IgD-negative memory B cell (primary cell): Measurements from ENCODE around the gene TMEM151B. TPM values are rescaled to one million over a fixed set of nuclear protein-coding genes. Genes with fewer than 3 reads are reported as not detected.
A peak's percentile ranks its signal among the peaks of the same experiment; 100 is the strongest.

Source experiments
- H3K27ac Mint-ChIP-seq, 3 donors: one replicate each; pipeline ENCODE4 v1.8.0; 2020 to 2022; ENCODE audit warnings: mild to moderate bottlenecking in 3 of 3, mixed read lengths in 3 of 3, moderate library complexity in 1 of 3
- H3K27me3 Mint-ChIP-seq: one replicate; pipeline ENCODE4 v1.8.0; 2021; ENCODE audit warnings: mixed read lengths
- H3K36me3 Mint-ChIP-seq: one replicate; pipeline ENCODE4 v1.8.0; 2020; ENCODE audit warnings: mild to moderate bottlenecking, mixed read lengths
- H3K4me1 Mint-ChIP-seq, 3 donors: one replicate each; pipeline ENCODE4 v1.8.0; 2020 to 2022; ENCODE audit warnings: mixed read lengths in 3 of 3, mild to moderate bottlenecking in 1 of 3
- H3K4me3 Mint-ChIP-seq, 4 donors: one replicate each; pipeline ENCODE4 v1.8.0; 2020 to 2022; ENCODE audit warnings: mild to moderate bottlenecking in 4 of 4, mixed read lengths in 4 of 4, moderate library complexity in 3 of 4
- H3K9me3 Mint-ChIP-seq, 3 donors: one replicate each; pipeline ENCODE4 v1.8.0; 2020 to 2021; ENCODE audit warnings: mixed read lengths in 3 of 3, mild to moderate bottlenecking in 1 of 3
- polyA plus RNA-seq: library from polyadenylated mRNA; unstranded; fragments of 300-500 nt; fragmentation: Illumina TruSeq; gene quantifications from one replicate; pipeline ENCODE4 v1.2.3, GENCODE V29; 2021

TMEM151B gene
- polyA plus RNA-seq, 1 donor from 2014 or later = not detected

GRCh38 chr6:44272529-44272928 lies 2.3 kb downstream of the TMEM151B start:
- peaks cover 9 to 11% (median 10%) of the 10 kb centered on the region in 3 donors for H3K4me1 Mint-ChIP-seq
- H3K36me3 Mint-ChIP-seq = no peaks in the 10 kb centered on the region
- H3K4me3 Mint-ChIP-seq = peak overlapping the region in 2 of 4 donors; percentile 24 to 53
- H3K27ac Mint-ChIP-seq = peak overlapping the region in 2 of 3 donors; percentile 25 to 69
- H3K27me3 Mint-ChIP-seq = peaks cover 42% of the 10 kb centered on the region
- peaks cover 0 to under 1% (median 0%) of the 10 kb centered on the region in 3 donors for H3K9me3 Mint-ChIP-seq

GRCh38 chr6:44272999-44273566 lies 2.8 kb downstream of the TMEM151B start:
- no peak overlapping the region for H3K27ac Mint-ChIP-seq
- peak overlapping the region in 1 of 4 donors; percentile 53 for H3K4me3 Mint-ChIP-seq
- H3K27me3 Mint-ChIP-seq = peaks cover 48% of the 10 kb centered on the region
- peaks cover 6 to 8% (median 7%) of the 10 kb centered on the region in 3 donors for H3K4me1 Mint-ChIP-seq
- H3K36me3 Mint-ChIP-seq = no peaks in the 10 kb centered on the region
- H3K9me3 Mint-ChIP-seq = peaks cover 0 to 1% (median 0%) of the 10 kb centered on the region in 3 donors

GRCh38 chr6:44273617-44274016 lies 3.4 kb downstream of the TMEM151B start:
- Mint-ChIP-seq H3K4me3 (peak overlapping the region in 1 of 4 donors; percentile 30), H3K9me3 (peaks cover 0 to 1% (median 0%) of the 10 kb centered on the region in 3 donors), H3K27me3 (peaks cover 49% of the 10 kb centered on the region), H3K27ac (no peak overlapping the region), H3K4me1 (peaks cover 6 to 8% (median 7%) of the 10 kb centered on the region in 3 donors), H3K36me3 (no peaks in the 10 kb centered on the region)

- H3K4me1 Mint-ChIP-seq = peaks cover 0 to 6% (median 0%) of the 10 kb centered on the region in 3 donors
- H3K27ac Mint-ChIP-seq = no peak overlapping the region
- peaks cover 44% of the 10 kb centered on the region for H3K27me3 Mint-ChIP-seq
- H3K36me3 Mint-ChIP-seq = no peaks in the 10 kb centered on the region
- peaks cover 0 to 5% (median 0%) of the 10 kb centered on the region in 3 donors for H3K9me3 Mint-ChIP-seq
- H3K4me3 Mint-ChIP-seq = no peak overlapping the region
These were observed 5.1 kb downstream of the TMEM151B start for GRCh38 chr6:44275271-44275748.

- Mint-ChIP-seq H3K36me3 (no peaks in the 10 kb centered on the region), H3K9me3 (peaks cover 0 to 6% (median 0%) of the 10 kb centered on the region in 3 donors), H3K27me3 (peaks cover 43% of the 10 kb centered on the region), H3K4me1 (peaks cover 0 to 6% (median 0%) of the 10 kb centered on the region in 3 donors), H3K4me3 (no peak overlapping the region), H3K27ac (no peak overlapping the region)
These were observed 5.7 kb downstream of the TMEM151B start for GRCh38 chr6:44275749-44276648.

- Mint-ChIP-seq H3K36me3 (no peaks in the 10 kb centered on the region), H3K27me3 (peaks cover 37% of the 10 kb centered on the region), H3K9me3 (peaks cover 0 to 6% (median 0%) of the 10 kb centered on the region in 3 donors), H3K27ac (peak overlapping the region in 1 of 3 donors; percentile 39), H3K4me1 (peaks cover 0 to 6% (median 0%) of the 10 kb centered on the region in 3 donors), H3K4me3 (peak overlapping the region in 1 of 4 donors; percentile 77)
These were observed 6.7 kb downstream of the TMEM151B start for GRCh38 chr6:44276667-44277640.

GRCh38 chr6:44277763-44278162 lies 7.5 kb downstream of the TMEM151B start:
- Mint-ChIP-seq H3K27me3 (peaks cover 39% of the 10 kb centered on the region), H3K27ac (peak overlapping the region in 1 of 3 donors; percentile 39), H3K36me3 (peaks cover 1% of the 10 kb centered on the region), H3K9me3 (peaks cover 0 to 6% (median 0%) of the 10 kb centered on the region in 3 donors), H3K4me1 (peaks cover 0 to 6% (median 0%) of the 10 kb centered on the region in 3 donors), H3K4me3 (peak overlapping the region in 1 of 4 donors; percentile 45)

GRCh38 chr6:44278315-44278714 lies 8.1 kb downstream of the TMEM151B start:
- H3K36me3 Mint-ChIP-seq = peaks cover 1% of the 10 kb centered on the region
- H3K27me3 Mint-ChIP-seq = peaks cover 34% of the 10 kb centered on the region
- H3K9me3 Mint-ChIP-seq = peaks cover 0 to 6% (median 0%) of the 10 kb centered on the region in 3 donors
- H3K4me3 Mint-ChIP-seq = peak overlapping the region in 1 of 4 donors; percentile 45
- peaks cover 0 to 6% (median 0%) of the 10 kb centered on the region in 3 donors for H3K4me1 Mint-ChIP-seq
- no peak overlapping the region for H3K27ac Mint-ChIP-seq

- Mint-ChIP-seq H3K27ac (no peak overlapping the region), H3K4me1 (peaks cover 0 to 6% (median 0%) of the 10 kb centered on the region in 3 donors)
These were observed 8.8 kb downstream of the TMEM151B start for GRCh38 chr6:44278774-44279697.

GRCh38 chr6:44284121-44284520 lies 13.9 kb downstream of the TMEM151B start:
- Mint-ChIP-seq H3K4me1 (no peaks in the 10 kb centered on the region), H3K27ac (no peak overlapping the region), H3K4me3 (no peak overlapping the region), H3K9me3 (peaks cover 0 to 5% (median 0%) of the 10 kb centered on the region in 3 donors), H3K36me3 (peaks cover 5% of the 10 kb centered on the region), H3K27me3 (peaks cover 16% of the 10 kb centered on the region)

More at GRCh38 chr6:44278774-44279697, 8.8 kb downstream of the TMEM151B start:
- Mint-ChIP-seq H3K4me3 (no peak overlapping the region), H3K9me3 (peaks cover 0 to 6% (median 0%) of the 10 kb centered on the region in 3 donors), H3K27me3 (peaks cover 31% of the 10 kb centered on the region), H3K36me3 (peaks cover 1% of the 10 kb centered on the region)

- peak overlapping the region in 1 of 3 donors; percentile 3 for H3K27ac Mint-ChIP-seq
- peaks cover 0 to 3% (median 0%) of the 10 kb centered on the region in 3 donors for H3K9me3 Mint-ChIP-seq
- peaks cover 19% of the 10 kb centered on the region for H3K27me3 Mint-ChIP-seq
- peaks cover 5% of the 10 kb centered on the region for H3K36me3 Mint-ChIP-seq
- H3K4me1 Mint-ChIP-seq = no peaks in the 10 kb centered on the region
- no peak overlapping the region for H3K4me3 Mint-ChIP-seq
These were observed 14.6 kb downstream of the TMEM151B start for GRCh38 chr6:44284867-44285266.

GRCh38 chr6:44285552-44286284 lies 15.5 kb downstream of the TMEM151B start:
- no peak overlapping the region for H3K4me3 Mint-ChIP-seq
- no peak overlapping the region for H3K27ac Mint-ChIP-seq
- H3K36me3 Mint-ChIP-seq = peaks cover 5% of the 10 kb centered on the region
- H3K9me3 Mint-ChIP-seq = peaks cover 0 to 2% (median 0%) of the 10 kb centered on the region in 3 donors
- peaks cover 23% of the 10 kb centered on the region for H3K27me3 Mint-ChIP-seq
- no peaks in the 10 kb centered on the region for H3K4me1 Mint-ChIP-seq

GRCh38 chr6:44286285-44286565 lies 16.0 kb downstream of the TMEM151B start:
- Mint-ChIP-seq H3K4me3 (no peak overlapping the region), H3K9me3 (peaks cover 0 to 2% (median 0%) of the 10 kb centered on the region in 3 donors), H3K27ac (no peak overlapping the region), H3K36me3 (peaks cover 5% of the 10 kb centered on the region), H3K27me3 (peaks cover 25% of the 10 kb centered on the region), H3K4me1 (no peaks in the 10 kb centered on the region)
